ENCODE results near the gene SFXN5. TPM values are rescaled to one million over a fixed set of nuclear protein-coding genes. Genes with fewer than 3 reads are reported as not detected.

SFXN5 gene
- total and polyA plus RNA-seq, 2 donors (not counting 3 experiments of a cell fraction or from before 2014, with no cell fraction given) = 18.7 to 28.6 TPM

DNA sequence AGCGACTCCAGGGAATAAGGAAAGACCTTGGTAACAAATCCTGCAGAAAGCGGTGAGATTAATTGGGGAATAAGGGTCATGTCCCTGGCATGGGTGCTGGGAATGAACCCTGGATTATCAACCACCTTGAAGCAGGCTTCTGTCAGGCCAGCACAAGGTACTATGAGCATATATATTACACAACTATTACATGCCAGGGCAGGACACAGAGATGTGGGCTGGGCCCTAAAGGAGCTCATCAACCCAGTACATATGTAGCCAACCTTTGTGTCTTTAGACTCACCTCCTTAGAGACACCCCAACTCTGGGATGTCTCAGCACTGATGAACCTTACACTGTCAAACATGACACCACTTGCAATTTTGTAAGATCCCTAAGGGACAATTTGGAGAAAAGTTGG, 3.4 kb downstream of the SFXN5 start:
- DNase-seq (ENCODE audit: low read depth, low spot score) = no peak
- no peaks in the 10 kb centered on the region for H3K9me3 ChIP-seq (replicated peaks; ENCODE audit: control insufficient read depth, insufficient read depth, low read length)
- H3K4me3 ChIP-seq (replicated peaks in 1 of 3; ENCODE audit: insufficient read depth in 1 of 3, low read depth in 1 of 3, low read length in 3 of 3) = no peak overlapping the region
- peaks cover 31% of the 10 kb centered on the region for H3K4me1 ChIP-seq (ENCODE audit: control insufficient read depth, extremely low read depth, insufficient read depth, low read length)
- peaks cover 46% of the 10 kb centered on the region for H3K79me2 ChIP-seq (ENCODE audit: control insufficient read depth, insufficient read depth, low read length)
- no peaks in the 10 kb centered on the region for H3K36me3 ChIP-seq (ENCODE audit: control insufficient read depth in 2 of 2, extremely low read depth in 1 of 2, insufficient read depth in 2 of 2, low read length in 2 of 2)
- no peak overlapping the region for H2AFZ ChIP-seq (ENCODE audit: low read depth, low read length)
- H3K9ac ChIP-seq (replicated peaks; ENCODE audit: extremely low read depth, insufficient read depth, low read length) = no peak overlapping the region
- dilution Hi-C loops (cut with MboI; ENCODE audit: extremely low pct_ligation_motif_present, low sequenced_read_pairs) = no loop called here
- H4K20me1 ChIP-seq (replicated peaks; ENCODE audit: control insufficient read depth, extremely low read depth, insufficient read depth, low read length) = no peaks in the 10 kb centered on the region
- CTCF ChIA-PET = interaction anchor here (1.0 kb wide), 1 partner anchor 17 kb away, joined by 4 read pairs; no protein-coding TSS in a partner anchor
- TF ChIP-seq GATA2 (IDR thresholded peaks at IDR 0.05; ENCODE audit: insufficient read depth, insufficient read length, low read depth, low read length) (no peak), POLR2A (IDR thresholded peaks at IDR 0.05; ENCODE audit: low read depth, low read length) (no peak), POLR2AphosphoS5 (IDR thresholded peaks at IDR 0.05; ENCODE audit: insufficient read depth, low read depth, low read length) (no peak), MYC (IDR thresholded peaks at IDR 0.05; ENCODE audit: low read depth, low read length) (no peak), EZH2 (IDR thresholded peaks at IDR 0.05; ENCODE audit: borderline replicate concordance, low read depth, low read length, severe bottlenecking) (no peak), JUN (IDR thresholded peaks at IDR 0.05; ENCODE audit: borderline replicate concordance, insufficient read depth, insufficient read length, low read depth) (no peak), FOS (IDR thresholded peaks at IDR 0.05; ENCODE audit: borderline replicate concordance, insufficient read depth, low read length) (no peak)
- TF ChIP-seq, protein P1, sequence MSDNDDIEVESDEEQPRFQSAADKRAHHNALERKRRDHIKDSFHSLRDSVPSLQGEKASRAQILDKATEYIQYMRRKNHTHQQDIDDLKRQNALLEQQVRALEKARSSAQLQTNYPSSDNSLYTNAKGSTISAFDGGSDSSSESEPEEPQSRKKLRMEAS (IDR thresholded peaks at IDR 0.05; ENCODE audit: insufficient read depth, insufficient read length) = no peak
- TF ChIP-seq, protein P2, sequence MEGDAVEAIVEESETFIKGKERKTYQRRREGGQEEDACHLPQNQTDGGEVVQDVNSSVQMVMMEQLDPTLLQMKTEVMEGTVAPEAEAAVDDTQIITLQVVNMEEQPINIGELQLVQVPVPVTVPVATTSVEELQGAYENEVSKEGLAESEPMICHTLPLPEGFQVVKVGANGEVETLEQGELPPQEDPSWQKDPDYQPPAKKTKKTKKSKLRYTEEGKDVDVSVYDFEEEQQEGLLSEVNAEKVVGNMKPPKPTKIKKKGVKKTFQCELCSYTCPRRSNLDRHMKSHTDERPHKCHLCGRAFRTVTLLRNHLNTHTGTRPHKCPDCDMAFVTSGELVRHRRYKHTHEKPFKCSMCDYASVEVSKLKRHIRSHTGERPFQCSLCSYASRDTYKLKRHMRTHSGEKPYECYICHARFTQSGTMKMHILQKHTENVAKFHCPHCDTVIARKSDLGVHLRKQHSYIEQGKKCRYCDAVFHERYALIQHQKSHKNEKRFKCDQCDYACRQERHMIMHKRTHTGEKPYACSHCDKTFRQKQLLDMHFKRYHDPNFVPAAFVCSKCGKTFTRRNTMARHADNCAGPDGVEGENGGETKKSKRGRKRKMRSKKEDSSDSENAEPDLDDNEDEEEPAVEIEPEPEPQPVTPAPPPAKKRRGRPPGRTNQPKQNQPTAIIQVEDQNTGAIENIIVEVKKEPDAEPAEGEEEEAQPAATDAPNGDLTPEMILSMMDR (IDR thresholded peaks at IDR 0.05; ENCODE audit: extremely low read depth in 1 of 2, insufficient read depth in 1 of 2, low read depth in 1 of 2, low read length in 2 of 2) = no peak
- H3K4me2 ChIP-seq (ENCODE audit: insufficient read depth, low read length) = no peak overlapping the region
- no TSS peak for BruUV-seq (replicated peaks)
- POLR2A ChIA-PET = no interaction called here
- intact Hi-C loops (cut with micrococcal nuclease) = no loop called here
- no peaks in the 10 kb centered on the region for H3K27me3 ChIP-seq (ENCODE audit: control insufficient read depth in 2 of 2, insufficient read depth in 2 of 2, low read length in 2 of 2)
- no peak overlapping the region for H3K27ac ChIP-seq (ENCODE audit: insufficient read depth, low read depth, low read length)
- no peak for FAIRE-seq
- H3K9me1 ChIP-seq (replicated peaks; ENCODE audit: control insufficient read depth, extremely low read depth, insufficient read depth, low read length) = no peaks in the 10 kb centered on the region
